Measurements from ENCODE around the gene S100A6.

The S100A6 gene

DNA sequence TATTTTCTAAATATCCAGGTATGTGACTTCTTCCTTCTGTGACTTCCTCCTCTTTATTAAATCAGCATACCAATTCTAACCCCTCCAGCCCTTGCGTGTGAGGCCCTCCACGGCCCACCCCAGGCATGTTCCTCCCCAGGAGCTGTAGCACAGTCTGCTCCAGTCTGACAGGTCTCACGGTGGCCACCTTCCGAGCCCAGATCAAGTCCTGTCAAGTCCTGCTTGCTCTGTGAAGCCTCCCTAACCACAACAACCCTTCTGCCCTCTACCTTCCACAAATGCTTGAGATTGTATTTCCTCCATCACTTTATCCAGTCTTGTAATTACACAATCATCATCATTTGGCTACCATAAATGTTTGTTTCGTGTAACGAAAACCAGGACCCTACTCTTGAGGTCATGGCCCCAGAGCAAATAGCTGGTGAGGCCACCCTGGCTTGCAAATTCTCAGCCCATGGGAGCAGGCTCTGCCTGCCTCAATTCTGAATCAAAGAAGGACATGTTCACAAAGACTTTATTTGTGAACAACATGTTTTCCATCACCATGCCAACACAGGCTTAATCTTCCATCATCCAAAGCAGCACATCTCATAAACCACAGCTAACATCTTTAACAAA, 42.3 kb downstream of the S100A6 start:
- DNase-seq = no peak

DNA sequence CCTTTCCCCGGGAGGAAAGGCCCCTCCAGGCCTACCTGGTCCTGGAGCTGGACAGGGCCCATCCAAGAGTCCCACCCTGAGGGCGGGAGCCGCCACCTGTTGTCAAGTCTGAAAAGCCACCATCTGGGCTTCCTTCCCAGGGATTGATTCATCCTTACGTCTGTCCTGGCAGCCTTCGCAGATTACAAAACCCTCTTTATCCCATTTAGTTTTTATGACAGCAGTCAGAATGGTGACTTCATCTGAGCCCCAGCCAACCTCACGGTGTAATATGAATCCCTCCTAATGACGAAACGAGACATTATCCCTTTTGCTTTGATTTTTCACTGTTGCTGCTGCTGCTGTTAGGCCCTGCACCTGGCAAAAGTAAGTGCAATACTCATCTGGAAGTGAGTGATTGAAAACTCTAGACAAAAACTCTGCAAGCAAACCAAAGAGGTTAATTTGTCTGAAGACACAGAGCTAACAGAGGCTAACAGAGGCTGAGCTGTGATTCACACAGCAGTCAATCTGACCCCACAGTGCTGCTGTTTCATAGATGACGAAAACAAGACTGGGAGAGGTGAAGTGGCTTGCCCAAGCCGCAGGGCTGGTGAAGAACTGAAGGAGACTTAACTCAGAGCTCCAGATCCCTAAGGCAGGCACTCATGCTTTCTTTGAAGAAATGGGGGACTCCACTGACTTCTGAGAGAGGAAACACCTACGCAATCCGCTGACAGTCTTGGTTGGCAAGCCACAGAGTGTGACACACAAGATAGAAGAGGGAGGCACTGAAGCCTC, 45.3 kb downstream of the S100A6 start:
- no peak for DNase-seq

DNA sequence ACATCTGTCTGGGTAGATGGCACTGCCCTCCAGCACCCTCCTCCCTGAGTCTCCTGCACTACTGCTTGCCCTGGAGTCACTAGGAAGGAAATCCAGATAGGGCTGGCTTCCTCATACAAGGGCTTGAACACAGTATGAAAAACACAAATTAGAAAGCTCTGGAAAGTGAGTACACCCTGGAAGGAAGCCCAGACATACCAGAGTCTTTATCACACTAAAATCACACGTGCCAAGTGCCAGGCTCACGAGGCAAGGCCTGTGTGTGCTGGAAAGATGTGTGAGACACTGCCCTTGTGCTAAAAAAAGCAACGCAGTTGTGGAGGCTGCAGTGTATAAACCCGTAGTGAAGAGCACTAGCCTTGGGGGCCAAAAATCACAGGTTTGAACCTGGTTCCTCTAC, 47.1 kb downstream of the S100A6 start:
- no peak for DNase-seq

DNA sequence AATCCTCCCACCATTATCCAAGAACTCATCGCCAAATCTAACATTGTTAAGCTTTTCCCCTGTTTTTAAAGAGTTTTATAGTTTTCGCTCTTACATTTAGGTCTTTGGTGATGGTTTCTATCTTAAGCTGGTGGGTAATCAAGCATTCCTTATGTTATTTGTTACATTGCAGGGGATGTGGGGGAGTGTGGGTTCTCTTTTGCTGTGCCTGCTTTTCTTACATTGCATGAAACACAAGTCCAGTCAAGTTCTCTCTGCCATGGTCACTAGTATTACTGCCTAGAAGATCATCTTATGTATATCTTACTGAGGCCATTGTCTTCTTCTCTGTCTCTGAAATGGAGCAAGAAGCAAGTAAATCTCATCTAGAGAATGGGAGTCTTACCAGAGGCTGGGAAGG, 48.1 kb downstream of the S100A6 start:
- DNase-seq = no peak

DNA sequence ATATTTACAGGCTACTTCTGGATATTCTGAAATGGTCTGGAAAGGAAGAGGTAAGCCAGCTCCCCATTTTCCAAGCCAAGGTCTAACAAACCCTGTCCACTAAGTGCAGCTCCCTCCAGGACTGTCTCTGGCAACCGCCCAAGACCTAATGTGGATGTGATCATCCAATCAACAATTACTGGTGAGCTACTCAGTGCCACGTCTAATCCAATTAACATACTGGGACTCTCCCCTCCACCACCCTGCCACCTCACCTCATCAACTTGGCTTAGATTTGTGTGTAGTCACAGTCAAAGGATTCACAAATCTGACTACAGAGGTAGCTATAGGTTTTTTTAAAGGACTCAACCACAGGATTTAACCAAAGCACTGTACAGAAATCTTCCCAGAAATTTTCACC, 49.9 kb downstream of the S100A6 start:
- DNase-seq = no peak
